Stimulated activated CD4-positive, alpha-beta T cell treated with anti-CD3 and anti-CD28 coated beads, Interleukin-2, amount 100 ng/mL, for 48 hours (primary cell): Measurements from ENCODE around the gene LRRC4C.

Experiments
- DNase-seq, 2 donors: peaks; one replicate each; pipeline ENCODE4 v3.0.0-alpha.2; 2020

LRRC4C gene

DNA sequence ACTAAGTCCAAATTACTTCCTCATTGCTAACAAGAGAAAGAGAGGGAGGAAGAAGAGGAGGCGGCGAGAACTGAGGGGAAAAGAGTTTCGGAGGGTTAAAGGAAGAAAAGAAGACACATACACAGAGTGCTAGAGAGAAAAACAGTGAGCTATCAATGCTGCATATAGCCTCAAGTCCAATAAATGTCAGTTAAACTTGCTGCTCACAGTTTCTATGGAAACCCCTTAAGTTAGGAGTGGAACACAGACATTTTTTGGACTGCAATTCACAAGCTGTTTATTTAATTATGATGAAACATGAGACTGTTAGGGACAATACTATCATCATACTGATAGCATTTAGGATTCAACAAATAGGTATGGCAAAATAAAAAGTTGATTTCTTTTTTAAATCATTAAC lies 1320.4 kb downstream of the LRRC4C start:
- no peak for DNase-seq

DNA sequence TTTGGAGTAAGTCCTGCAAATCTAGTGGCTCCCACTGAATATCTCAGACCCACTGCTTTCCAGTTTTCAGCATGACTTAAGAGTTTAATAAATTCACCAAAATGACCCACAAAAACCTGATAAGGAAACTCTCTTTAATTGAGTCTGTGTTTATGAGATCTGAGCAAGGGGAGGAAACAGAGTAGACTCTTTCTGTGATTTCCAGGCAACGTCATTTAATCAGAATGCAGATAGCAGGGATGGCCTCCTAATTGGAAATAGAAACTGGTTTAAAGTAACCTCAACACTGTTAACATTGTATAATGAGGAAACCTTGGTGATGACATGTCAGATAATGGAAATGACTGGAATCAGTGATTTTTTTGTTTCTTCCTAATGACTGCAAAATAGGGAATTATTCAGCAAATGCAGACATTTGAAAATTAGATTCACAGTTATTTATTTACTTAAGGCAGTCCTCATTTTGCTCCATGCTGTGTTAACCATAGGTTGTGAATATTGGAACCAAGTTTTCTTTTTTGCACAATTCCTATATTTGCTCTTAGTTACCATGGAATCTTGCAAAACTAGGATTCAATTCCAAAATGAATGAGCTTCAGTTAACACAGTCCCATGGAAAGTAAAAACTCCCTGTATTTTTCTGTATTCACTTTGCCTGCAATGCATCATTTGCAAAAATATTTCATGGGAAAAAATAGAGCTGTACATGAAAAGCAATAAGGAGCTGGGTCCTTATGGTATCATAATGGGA lies 1324.5 kb downstream of the LRRC4C start:
- no peak for DNase-seq

DNA sequence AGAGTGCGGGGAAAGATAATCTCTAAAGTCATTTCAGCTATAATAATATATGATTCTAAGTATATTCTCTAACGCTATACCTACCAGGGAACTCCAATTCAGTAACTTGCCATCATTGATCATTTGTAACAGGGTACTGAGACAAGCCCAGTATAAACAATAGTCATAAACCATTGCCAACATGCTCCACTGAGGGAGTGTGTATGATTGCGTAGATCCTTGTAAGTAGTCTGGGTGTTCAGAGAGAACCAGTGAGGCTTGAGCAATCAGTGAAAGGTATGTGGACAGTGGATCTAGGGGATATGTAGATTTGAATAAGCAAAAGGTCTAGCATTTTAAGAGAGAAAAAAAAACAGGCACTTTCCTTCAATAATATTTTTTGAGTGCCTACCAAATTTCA lies 1326.0 kb downstream of the LRRC4C start:
- no peak for DNase-seq

DNA sequence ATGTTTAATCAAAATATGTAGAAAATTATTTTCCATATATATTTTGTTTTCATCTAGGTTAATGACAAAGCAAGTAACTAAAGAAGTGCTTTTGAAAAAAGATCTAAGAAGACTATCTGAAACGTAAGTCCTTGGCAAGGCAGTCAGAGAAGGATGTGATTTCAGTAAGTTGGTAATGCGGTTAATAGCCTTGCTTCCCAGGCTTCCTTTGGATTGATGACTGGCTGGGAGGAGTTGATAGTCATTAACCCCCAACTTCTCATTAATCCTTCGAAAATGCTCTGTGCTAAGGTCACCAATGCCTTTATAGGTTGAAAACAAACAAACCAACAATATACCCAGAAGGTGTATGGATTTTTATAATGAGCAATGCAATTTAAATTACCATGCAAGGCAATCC lies 1326.5 kb downstream of the LRRC4C start:
- no peak for DNase-seq

DNA sequence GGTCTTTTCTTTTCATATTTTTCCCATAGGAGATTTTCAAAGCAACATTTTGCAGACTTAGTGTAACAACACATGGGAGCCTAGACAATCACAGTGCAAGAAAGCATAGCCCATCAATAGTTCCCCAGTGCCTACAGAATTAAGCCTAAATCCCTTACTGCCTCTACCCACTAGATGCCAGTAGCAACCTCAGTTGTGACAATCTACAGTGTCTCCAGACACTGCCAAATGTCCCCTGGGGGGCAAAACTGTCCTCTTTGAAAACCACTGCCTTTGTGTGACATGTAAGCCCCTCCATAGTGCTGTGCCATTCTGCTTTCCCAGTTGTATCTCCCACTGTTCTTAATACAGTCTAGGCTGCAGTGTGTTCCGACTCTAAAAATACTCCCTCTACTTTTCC lies 1329.0 kb downstream of the LRRC4C start:
- no peak for DNase-seq

DNA sequence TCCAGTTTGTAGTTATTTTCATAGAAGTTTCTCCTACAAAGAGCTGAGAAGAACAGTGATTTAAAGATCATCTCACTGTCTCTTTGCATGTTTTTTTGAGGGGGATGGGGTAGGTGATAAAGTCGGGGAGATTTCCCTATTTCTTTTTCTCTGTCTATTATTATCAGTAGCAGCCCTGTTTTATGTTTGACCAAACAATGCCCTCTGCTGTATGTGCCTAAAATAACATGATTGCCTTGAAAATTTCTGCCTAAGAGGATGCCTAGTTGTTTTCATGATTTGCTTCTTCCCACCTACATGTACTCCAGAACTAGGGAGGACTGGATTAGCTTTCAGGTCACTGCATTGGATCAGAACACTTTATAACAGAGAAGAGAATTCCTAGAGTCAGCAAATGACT lies 1330.2 kb downstream of the LRRC4C start:
- DNase-seq: no peak

DNA sequence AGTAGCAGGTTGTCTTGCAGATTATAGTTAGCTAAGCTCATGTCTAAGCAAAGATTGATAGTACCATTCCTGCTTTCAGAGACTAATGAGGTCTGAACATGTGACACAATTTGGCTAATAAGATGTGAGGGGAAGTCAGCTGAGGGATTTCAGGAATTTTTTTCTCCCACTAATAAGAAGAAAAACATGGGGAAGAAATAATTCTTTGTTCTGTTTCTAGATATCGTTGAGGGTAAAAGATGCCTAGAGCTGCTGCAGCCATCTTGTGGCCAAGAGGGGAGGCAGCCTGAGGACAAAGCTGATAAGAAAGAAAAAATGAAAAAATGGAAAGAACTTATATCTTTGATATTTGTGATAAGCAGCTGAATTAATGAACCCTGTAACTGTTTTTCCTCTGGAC lies 1334.4 kb downstream of the LRRC4C start:
- DNase-seq: no peak

DNA sequence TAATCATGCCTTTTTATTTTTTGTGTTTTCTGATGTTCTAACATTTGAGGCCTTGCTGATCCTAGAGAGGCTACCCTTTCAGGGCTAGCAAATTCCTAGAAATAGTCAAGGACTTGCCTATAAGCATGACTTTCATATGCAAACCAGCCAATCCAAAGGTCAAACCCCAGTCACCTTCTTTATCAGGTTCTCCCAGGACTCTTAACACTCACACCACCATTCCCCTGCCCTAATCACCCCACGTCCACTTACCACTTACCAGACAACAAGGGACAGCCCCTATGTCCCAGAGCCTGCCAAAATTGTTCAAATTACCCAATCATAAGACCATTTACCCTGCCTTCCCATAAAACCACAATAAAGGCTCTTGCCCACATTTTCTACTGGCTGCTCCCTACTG lies 1339.8 kb downstream of the LRRC4C start:
- no peak for DNase-seq

DNA sequence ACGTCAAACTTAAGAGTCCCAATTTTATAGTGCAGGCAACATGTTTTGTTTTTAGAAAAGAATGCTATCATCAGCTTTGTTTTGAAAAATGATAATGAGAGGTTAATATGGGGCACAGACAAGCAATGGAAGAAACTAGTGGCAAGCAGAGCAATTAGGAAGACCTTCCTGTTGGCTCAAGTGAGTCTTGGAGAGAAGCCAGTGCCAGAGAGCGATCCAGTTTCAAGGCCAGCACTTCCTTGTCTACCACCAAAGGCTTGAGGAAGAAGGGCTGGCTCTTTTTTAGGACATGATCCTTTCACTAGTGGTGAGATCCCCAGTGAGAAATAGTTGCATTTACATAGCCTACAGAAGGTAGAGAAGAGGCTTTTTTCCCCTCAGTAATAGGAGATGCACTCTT lies 1340.7 kb downstream of the LRRC4C start:
- DNase-seq: no peak

DNA sequence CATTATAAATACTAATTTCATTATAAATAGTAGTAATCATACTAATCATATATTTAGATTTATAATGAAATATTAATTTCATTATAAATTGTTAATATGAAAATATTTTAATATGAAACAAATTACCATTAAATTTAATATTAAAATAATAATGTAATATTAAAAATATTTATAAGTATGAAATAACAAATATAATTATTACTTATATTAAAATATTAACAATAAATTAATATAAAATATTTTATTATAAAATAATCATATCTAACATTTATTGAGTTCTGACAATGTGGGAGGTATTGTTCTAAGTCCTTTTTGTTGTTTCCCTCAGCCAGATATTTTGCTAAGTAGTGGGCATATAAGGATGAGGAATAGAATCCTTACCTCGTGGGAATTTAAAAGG lies 1341.4 kb downstream of the LRRC4C start:
- no peak for DNase-seq

DNA sequence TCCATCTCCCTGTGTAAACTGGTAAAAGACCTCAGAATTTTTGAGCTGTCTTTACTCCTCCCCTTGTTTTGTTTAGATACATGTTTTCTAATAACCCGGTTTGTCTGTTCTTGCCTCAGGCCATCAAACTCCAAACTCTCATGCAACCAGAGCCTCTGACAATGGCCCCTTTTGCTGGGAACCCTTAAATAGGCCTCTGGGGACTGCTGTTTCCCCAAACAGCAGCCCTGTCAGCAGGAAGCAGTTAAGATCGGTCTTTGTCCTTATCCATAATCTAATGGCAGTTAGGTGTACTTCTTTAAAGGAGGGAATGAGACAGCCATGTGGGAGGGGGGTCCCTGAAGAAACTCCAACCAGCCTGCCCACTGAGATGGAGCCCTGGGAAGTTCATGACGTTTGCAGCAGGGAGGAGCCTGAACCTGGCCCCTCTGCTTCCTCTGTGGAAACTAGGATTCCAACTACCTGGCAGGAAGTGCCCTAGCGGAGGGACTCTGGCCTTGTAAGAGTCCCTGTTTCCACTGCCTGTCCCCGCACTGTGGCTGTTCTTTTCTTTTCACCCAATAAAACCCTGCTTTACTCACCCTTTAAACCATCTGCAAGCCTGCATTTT lies 1354.4 kb downstream of the LRRC4C start:
- no peak for DNase-seq

DNA sequence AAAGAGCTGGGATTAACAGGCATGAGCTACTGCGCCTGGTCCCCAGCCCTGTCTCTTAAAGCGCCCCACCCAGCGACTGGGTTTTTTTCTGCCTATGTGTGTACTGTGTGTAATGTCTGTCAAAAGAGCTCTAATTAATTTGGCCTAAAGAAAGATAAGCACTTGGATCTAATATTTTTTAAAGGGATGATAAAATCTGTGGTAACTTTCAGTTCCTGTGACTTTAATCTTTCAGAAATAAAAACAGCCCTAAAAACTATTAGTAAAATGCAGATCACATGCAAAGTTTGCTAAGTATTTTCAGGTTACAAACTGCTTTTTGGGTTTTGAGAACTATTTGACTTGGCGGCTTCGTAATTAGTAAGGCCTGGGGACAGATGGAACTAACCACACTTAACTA lies 1358.7 kb downstream of the LRRC4C start:
- no peak for DNase-seq

DNA sequence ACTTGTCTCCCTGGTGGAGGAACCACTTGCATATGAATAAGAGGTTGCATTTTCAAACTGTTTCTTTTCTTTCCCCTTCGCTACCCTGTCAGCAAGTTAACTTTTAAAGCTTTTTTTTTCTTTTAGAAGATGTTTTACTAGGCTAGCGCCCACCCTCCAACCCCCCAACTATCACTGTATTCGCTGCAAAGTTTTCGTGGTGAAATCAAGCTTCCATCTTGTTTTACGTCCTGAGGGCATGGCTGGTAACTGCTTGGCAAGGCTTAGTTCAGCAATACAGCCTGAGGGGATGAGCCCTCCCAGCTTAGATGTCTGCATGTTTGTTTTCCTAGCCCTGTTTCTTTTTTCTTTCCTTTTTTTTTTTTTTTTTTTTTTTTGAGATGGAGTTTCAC lies 1359.3 kb downstream of the LRRC4C start:
- no peak for DNase-seq

DNA sequence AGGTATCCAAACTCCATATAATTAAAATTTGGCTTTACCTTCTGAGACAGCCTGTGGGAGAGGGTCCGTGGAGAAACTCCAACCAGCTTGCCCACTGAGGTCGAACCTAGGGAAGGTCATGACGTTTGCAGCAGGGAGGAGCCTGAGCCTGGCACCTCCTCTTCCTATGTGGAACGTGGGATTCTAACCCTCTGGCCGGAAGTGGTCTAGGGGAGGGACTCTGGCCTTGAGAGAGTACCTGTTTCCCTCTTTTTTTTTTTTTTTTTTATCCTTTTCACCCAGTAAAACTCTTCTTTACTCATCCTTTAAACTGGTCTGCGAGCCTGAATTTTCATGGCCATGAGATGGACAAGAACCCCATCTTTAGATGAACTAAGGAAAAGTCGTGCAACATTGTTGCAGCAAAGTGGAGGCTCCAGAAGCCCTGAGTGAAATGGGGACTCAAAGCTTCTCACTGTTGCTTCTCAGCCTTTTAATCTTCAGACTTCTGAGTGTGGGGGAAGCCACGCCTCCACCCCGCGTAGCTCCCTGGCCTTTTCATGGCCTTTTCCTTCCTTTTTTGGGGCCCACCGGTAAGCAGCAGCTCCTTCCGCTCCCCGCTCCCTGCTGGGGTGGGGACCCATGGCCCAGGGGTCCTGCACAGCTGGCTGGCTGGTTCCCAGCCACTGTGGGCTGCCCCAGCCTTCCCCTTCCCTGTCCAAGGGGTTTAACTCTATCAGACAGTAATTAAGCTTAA lies 1359.9 kb downstream of the LRRC4C start:
- no peak for DNase-seq

DNA sequence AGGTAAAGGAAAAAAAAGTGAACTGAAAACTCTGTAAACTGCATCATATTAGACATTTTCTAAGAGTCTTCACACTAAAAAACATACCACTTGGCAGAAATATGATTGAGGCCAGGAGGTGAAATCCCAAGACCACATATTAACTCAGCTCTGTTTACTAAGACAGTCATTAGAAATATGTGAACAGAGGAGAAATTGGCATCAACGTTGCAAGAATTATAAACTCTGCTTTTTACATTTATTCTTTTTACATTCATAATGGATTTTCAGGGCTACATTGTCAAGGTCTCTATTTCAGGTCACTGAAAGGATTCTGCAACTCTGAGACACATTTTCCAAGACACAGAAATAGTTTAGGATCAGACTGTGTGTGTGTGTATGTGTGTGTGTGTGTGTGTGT lies 1364.0 kb downstream of the LRRC4C start:
- DNase-seq: no peak

DNA sequence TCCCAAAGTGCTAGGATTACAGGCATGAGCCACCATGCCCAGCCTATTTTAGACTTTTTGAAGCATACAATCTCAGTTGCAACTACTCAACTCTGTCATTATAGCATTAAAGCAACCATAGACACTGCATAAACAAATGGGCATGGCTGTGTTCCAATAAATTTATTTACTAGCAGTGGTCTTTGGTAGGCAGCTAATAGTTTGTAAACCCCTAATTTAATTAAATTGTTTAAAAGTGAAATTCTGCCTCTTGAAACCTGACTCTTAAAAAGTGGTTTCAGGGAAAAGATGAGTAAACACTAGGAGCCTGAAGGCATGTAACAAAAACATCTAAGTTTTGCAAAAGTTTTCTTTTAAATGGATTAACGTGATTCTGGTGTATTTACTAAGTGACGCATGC lies 1364.5 kb downstream of the LRRC4C start:
- no peak for DNase-seq

DNA sequence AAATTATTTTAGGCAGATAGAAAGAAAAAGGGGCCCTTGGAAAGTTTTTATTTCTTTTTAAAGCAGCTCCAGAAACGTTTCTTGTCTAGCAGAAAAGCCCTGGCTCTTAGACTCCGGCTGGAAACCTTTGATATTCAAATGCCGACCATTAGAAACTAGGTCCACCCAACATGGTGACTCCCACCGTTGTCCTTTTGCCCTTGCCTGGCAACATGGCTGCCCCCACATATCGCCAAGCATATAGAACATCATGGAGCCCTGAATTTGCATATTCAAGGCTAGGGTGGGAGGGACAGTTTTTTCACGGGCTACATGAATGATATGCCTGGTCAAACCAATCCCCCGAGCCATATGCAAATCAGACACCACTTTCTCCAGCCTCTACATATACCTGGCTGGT lies 1379.0 kb downstream of the LRRC4C start:
- no peak for DNase-seq
